Lung (tissue), 12 donors: ENCODE data around the gene TRAIP. TPM values are rescaled to one million over a fixed set of nuclear protein-coding genes. Genes with fewer than 3 reads are reported as not detected.

Experiments
- ATAC-seq: fragments of 200-7000 bp; cut with Tn5 transposase; one replicate; pipeline ENCODE4 v1.9.1; 2020; ENCODE audit warnings: moderate number of reproducible peaks; ENCODE audit not compliant: insufficient read depth, low FRiP score
- DNase-seq, 3 donors: peaks; one replicate each; pipeline ENCODE4 v3.0.0-alpha.2; 2013 to 2017
- H3K27ac ChIP-seq, 2 donors: one replicate each; pipeline ENCODE4 v1.5.1; 2013; ENCODE audit warnings: mild to moderate bottlenecking in 2 of 2, moderate library complexity in 2 of 2, control low read depth in 1 of 2, inconsistent platforms in 1 of 2, low read depth in 1 of 2, low read length in 1 of 2
- H3K27me3 ChIP-seq, 3 donors: one replicate each; pipeline ENCODE4 v1.5.1; 2013; ENCODE audit warnings: low read length in 2 of 3; ENCODE audit not compliant: control insufficient read depth in 3 of 3, insufficient read depth in 3 of 3
- H3K36me3 ChIP-seq, 4 donors: one replicate each; pipeline ENCODE4 v1.5.1; 2013; ENCODE audit warnings: low read length in 4 of 4, mild to moderate bottlenecking in 1 of 4, moderate library complexity in 1 of 4; ENCODE audit not compliant: control insufficient read depth in 4 of 4, insufficient read depth in 4 of 4
- H3K4me1 ChIP-seq, 5 donors: one replicate each; pipeline ENCODE4 v1.5.1; 2013; ENCODE audit warnings: low read length in 5 of 5, mild to moderate bottlenecking in 2 of 5, moderate library complexity in 1 of 5; ENCODE audit not compliant: control insufficient read depth in 5 of 5, insufficient read depth in 5 of 5
- H3K4me3 ChIP-seq: one replicate; pipeline ENCODE4 v1.5.1; 2013; ENCODE audit warnings: mild to moderate bottlenecking, control low read depth, moderate library complexity
- H3K9ac ChIP-seq, 2 donors: one replicate each; pipeline ENCODE4 v1.5.1; 2013; ENCODE audit warnings: low read length in 2 of 2, control low read depth in 1 of 2; ENCODE audit not compliant: insufficient read depth in 1 of 2
- H3K9me3 ChIP-seq, 4 donors: one replicate each; pipeline ENCODE4 v1.5.1; 2013; ENCODE audit warnings: low read length in 3 of 4, mild to moderate bottlenecking in 1 of 4, moderate library complexity in 1 of 4; ENCODE audit not compliant: control insufficient read depth in 4 of 4, insufficient read depth in 3 of 4
- WGBS, 2 donors: extraction: QIAGEN DNeasy Blood & Tissue Kit; methylation state at CpG; one replicate each; pipeline ENCODE4 v1.1.7; 2013; 5-methylcytosine and 5-hydroxymethylcytosine counted together
- polyA plus RNA-seq, 2 donors: library from polyadenylated mRNA; stranded (reverse); fragments of 200-250 nt; gene quantifications; one replicate each; pipeline ENCODE4 v1.2.1, GENCODE V29; 2013
- total RNA-seq, 2 donors: library from RNA; depleted of rRNA in 1 of 2; stranded (reverse); fragments of >200 nt in 1 of 2; gene quantifications; one replicate each; pipeline ENCODE4 v1.2.1, GENCODE V29; 2014 to 2021
- TF ChIP-seq, protein P1 (sequence below): IDR thresholded peaks from 2 replicates; pipeline ENCODE4 v1.5.1; 2012; ENCODE audit warnings: mild to moderate bottlenecking; ENCODE audit errors: control extremely low read depth, extremely low read depth
- donor health status: control.
- donor health status: control.
- donor health status: Bipolar disorder and iron deficiency.
- donor health status: healthy.
- donor health status: DM: yes; HTN: yes; CAD: no.

TRAIP gene
- total and polyA plus RNA-seq, 4 donors = 1.8 to 3.2 (median 2.4) TPM

DNA sequence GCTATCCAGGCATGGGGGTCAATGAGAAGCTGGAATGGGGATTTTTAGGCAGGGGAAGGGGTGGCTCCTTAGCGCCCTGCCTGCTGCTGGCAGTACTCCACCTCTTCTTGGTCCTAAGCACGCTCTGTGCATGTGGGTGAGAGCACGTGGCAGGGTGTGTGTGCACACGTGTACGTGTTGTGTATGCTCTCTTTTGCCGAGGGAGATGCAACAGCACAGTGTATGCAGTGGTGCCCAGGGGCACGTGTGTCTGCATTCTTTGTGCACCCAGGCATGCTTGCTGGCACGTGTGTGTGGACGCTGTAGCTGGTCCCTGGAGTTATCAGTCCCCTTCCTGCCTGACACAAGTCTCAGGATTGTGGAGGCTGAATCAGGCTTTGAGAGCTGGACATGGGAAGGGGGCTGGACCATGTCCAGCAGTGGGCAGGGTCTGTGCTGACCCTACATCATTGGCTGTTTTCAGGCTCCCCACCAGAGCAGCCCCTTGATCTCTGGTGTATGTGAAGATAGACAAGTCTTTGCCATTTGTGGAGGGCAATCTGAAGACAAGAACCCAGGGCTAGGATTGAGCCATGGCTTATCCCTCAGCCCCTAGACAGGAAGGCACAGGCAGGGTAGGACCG lies 15.3 kb upstream of the TRAIP start:
- peaks cover 5 to 37% (median 25%) of the 10 kb centered on the region in 3 donors for H3K27me3 ChIP-seq
- H3K4me3 ChIP-seq = no peak overlapping the region
- H3K36me3 ChIP-seq = no peaks in the 10 kb centered on the region
- ATAC-seq (no peak), DNase-seq (peak in 1 of 3 donors; percentile 37)
- H3K9ac ChIP-seq = no peak overlapping the region
- TF ChIP-seq, protein P1, sequence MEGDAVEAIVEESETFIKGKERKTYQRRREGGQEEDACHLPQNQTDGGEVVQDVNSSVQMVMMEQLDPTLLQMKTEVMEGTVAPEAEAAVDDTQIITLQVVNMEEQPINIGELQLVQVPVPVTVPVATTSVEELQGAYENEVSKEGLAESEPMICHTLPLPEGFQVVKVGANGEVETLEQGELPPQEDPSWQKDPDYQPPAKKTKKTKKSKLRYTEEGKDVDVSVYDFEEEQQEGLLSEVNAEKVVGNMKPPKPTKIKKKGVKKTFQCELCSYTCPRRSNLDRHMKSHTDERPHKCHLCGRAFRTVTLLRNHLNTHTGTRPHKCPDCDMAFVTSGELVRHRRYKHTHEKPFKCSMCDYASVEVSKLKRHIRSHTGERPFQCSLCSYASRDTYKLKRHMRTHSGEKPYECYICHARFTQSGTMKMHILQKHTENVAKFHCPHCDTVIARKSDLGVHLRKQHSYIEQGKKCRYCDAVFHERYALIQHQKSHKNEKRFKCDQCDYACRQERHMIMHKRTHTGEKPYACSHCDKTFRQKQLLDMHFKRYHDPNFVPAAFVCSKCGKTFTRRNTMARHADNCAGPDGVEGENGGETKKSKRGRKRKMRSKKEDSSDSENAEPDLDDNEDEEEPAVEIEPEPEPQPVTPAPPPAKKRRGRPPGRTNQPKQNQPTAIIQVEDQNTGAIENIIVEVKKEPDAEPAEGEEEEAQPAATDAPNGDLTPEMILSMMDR = no peak
- H3K9me3 ChIP-seq = peaks cover 0 to 2% (median 0%) of the 10 kb centered on the region in 4 donors
- no peak overlapping the region for H3K27ac ChIP-seq
- WGBS, 2 donors = 73 to 88% methylated on average over 10 of the region's 10 CpGs
- H3K4me1 ChIP-seq = peaks cover 0 to 11% (median 4%) of the 10 kb centered on the region in 5 donors

DNA sequence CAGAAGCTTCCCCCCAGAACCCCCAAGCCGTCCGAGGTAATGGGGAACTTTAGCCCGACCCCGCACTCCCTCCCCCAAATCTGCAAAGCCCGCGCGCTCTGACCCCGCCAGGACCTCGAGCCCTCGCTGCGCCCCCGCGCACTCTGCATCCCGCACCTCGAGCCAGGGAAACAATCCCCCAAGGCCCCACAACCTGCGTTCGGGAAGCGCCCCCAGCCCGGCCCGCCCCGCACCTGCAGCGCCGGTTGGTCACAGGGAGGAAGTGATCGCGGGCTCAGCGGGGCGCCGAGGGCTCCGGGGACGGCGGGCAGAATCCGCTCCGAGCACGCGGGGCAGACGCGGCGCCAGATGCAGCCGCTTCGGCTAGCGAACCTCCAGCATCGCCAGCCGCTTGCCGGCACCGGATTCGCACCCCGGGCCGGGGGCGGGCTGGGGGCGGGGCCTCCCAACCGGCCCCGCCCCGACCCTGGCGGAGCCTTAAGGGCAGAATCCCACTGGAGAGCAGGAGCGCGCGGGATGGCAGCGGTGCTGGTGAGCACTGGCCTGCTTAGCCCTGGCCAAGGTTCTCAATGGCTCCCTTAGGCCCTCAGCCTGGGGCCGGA lies 13.3 kb upstream of the TRAIP start, which contains the start of gene CAMKV:
TSS of gene CAMKV (minus strand) at position 382 of the 602 bp plus-strand sequence. CDS start 7,518 bp downstream, outside the sequence.
- Histone ChIP-seq H3K36me3 (no peaks in the 10 kb centered on the region), H3K27ac (no peak within 1 kb of the TSS), H3K27me3 (peaks cover 5 to 39% (median 25%) of the 10 kb centered on the region in 3 donors), H3K4me1 (peaks cover 0 to 11% (median 4%) of the 10 kb centered on the region in 5 donors), H3K4me3 (no peak within 1 kb of the TSS), H3K9me3 (peaks cover 0 to 2% (median 0%) of the 10 kb centered on the region in 4 donors), H3K9ac (no peak within 1 kb of the TSS)
- ATAC-seq (no peak), DNase-seq (no peak)
- 1 to 2% methylated on average over 50 to 59 of the region's 59 CpGs for WGBS, 2 donors
- TF ChIP-seq, protein P1 = no peak

DNA sequence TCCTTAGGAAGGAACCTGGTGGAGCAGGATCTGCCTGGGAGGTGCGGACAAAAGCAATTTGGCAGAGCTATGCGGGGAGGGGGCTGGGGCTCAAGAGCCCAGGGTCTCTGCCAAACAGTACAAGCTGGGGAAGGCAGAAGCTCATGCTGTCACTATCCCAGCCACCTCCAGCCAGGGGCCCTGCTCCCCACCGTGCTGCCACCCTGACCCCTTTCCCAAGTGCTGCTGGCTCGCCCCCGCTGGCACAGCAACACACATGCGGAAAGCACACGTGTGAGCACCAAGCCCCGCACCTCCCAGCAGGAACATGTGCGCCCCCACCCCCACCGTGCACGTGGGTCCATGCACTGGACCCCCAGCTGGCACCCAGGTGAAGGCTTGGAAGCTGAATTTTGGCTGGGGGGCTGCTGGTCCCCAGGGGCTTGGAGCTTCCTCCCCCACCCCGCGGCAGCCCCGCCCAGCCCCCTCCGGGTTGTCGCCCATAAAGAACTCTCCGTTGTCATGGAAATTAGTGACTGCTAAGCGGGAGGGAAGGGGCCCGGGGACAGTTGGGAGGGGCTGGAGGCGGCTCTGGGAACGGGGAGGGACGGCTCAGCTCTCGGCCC lies 12.6 kb upstream of the TRAIP start:
- no peak overlapping the region for H3K27ac ChIP-seq
- WGBS, 2 donors = 3 to 4% methylated on average over 23 of the region's 23 CpGs
- peaks cover 5 to 39% (median 25%) of the 10 kb centered on the region in 3 donors for H3K27me3 ChIP-seq
- H3K9me3 ChIP-seq = peaks cover 0 to 2% (median 0%) of the 10 kb centered on the region in 4 donors
- ATAC-seq = no peak
- no peak for DNase-seq
- TF ChIP-seq, protein P1 = no peak
- no peak overlapping the region for H3K9ac ChIP-seq
- no peak overlapping the region for H3K4me3 ChIP-seq
- no peaks in the 10 kb centered on the region for H3K36me3 ChIP-seq
- H3K4me1 ChIP-seq = peaks cover 0 to 11% (median 4%) of the 10 kb centered on the region in 5 donors
